Measurements from ENCODE around the gene TESK2. TPM values are rescaled to one million over a fixed set of nuclear protein-coding genes. Genes with fewer than 3 reads are reported as not detected.

Gene TESK2
- total RNA-seq, 1 donor from 2014 or later, result 14.9 TPM

GRCh38 chr1:45409276-45409675 is 81.7 kb downstream of the TESK2 start:
- Histone ChIP-seq H3F3A (ENCODE audit: low read depth) (no peaks in the 10 kb centered on the region), H3K9ac (no peak overlapping the region), H3K4me2 (no peak overlapping the region), H3K36me3 (no peaks in the 10 kb centered on the region), H3K27ac (no peak overlapping the region), H3K79me2 (ENCODE audit: low read depth) (no peaks in the 10 kb centered on the region), H3K9me3 (ENCODE audit: low read depth) (no peaks in the 10 kb centered on the region), H4K20me1 (ENCODE audit: low read depth) (no peaks in the 10 kb centered on the region), H3K4me1 (no peaks in the 10 kb centered on the region), H3K27me3 (no peaks in the 10 kb centered on the region), H2AFZ (replicated peaks) (no peak overlapping the region), H3K4me3 (no peak overlapping the region)
- no peak for DNase-seq (ENCODE audit: low spot score)
- H3K36me3 Mint-ChIP-seq, result no peaks in the 10 kb centered on the region
- H3K27ac Mint-ChIP-seq, result no peak overlapping the region
- no peaks in the 10 kb centered on the region for H3K4me1 Mint-ChIP-seq
- no peaks in the 10 kb centered on the region for H3K27me3 Mint-ChIP-seq (ENCODE audit: insufficient read depth, low read depth)
- no peak overlapping the region for H3K4me3 Mint-ChIP-seq
- H3K9me3 Mint-ChIP-seq, result no peaks in the 10 kb centered on the region
- TF ChIP-seq, protein P1, sequence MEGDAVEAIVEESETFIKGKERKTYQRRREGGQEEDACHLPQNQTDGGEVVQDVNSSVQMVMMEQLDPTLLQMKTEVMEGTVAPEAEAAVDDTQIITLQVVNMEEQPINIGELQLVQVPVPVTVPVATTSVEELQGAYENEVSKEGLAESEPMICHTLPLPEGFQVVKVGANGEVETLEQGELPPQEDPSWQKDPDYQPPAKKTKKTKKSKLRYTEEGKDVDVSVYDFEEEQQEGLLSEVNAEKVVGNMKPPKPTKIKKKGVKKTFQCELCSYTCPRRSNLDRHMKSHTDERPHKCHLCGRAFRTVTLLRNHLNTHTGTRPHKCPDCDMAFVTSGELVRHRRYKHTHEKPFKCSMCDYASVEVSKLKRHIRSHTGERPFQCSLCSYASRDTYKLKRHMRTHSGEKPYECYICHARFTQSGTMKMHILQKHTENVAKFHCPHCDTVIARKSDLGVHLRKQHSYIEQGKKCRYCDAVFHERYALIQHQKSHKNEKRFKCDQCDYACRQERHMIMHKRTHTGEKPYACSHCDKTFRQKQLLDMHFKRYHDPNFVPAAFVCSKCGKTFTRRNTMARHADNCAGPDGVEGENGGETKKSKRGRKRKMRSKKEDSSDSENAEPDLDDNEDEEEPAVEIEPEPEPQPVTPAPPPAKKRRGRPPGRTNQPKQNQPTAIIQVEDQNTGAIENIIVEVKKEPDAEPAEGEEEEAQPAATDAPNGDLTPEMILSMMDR (IDR thresholded peaks at IDR 0.05), result no peak
- no peak for TF ChIP-seq EZH2 (IDR thresholded peaks at IDR 0.05)
- TF ChIP-seq EZH2phosphoT487 (IDR thresholded peaks at IDR 0.05), result no peak

GRCh38 chr1:45407629-45408287 is 83.2 kb downstream of the TESK2 start:
- no peaks in the 10 kb centered on the region for H3K36me3 Mint-ChIP-seq
- H3K4me2 ChIP-seq, result no peak overlapping the region

GRCh38 chr1:45405636-45406035 is 85.3 kb downstream of the TESK2 start:
- Mint-ChIP-seq H3K27ac (no peak overlapping the region), H3K4me3 (no peak overlapping the region), H3K4me1 (no peaks in the 10 kb centered on the region), H3K27me3 (ENCODE audit: insufficient read depth, low read depth) (no peaks in the 10 kb centered on the region), H3K36me3 (no peaks in the 10 kb centered on the region), H3K9me3 (no peaks in the 10 kb centered on the region)
- Histone ChIP-seq H4K20me1 (ENCODE audit: low read depth) (no peaks in the 10 kb centered on the region), H3K36me3 (no peaks in the 10 kb centered on the region), H3K27ac (no peak overlapping the region), H3K4me2 (no peak overlapping the region), H3K27me3 (no peaks in the 10 kb centered on the region), H3K79me2 (ENCODE audit: low read depth) (no peaks in the 10 kb centered on the region), H3F3A (ENCODE audit: low read depth) (no peaks in the 10 kb centered on the region), H3K4me1 (no peaks in the 10 kb centered on the region), H3K9me3 (ENCODE audit: low read depth) (no peaks in the 10 kb centered on the region), H3K4me3 (no peak overlapping the region), H3K9ac (no peak overlapping the region), H2AFZ (replicated peaks) (no peak overlapping the region)
- DNase-seq (ENCODE audit: low spot score), result no peak
- no peak for TF ChIP-seq EZH2 (IDR thresholded peaks at IDR 0.05)
- no peak for TF ChIP-seq EZH2phosphoT487 (IDR thresholded peaks at IDR 0.05)
- TF ChIP-seq, protein P1 (IDR thresholded peaks at IDR 0.05), result no peak

More at GRCh38 chr1:45407629-45408287, 83.2 kb downstream of the TESK2 start:
- Histone ChIP-seq H3K4me1 (no peaks in the 10 kb centered on the region), H3K9ac (no peak overlapping the region), H3K36me3 (no peaks in the 10 kb centered on the region), H3K4me3 (no peak overlapping the region), H3K9me3 (ENCODE audit: low read depth) (no peaks in the 10 kb centered on the region), H4K20me1 (ENCODE audit: low read depth) (no peaks in the 10 kb centered on the region), H3K79me2 (ENCODE audit: low read depth) (no peaks in the 10 kb centered on the region), H3K27me3 (no peaks in the 10 kb centered on the region), H3K27ac (no peak overlapping the region), H2AFZ (replicated peaks) (no peak overlapping the region), H3F3A (ENCODE audit: low read depth) (no peaks in the 10 kb centered on the region)
- H3K4me1 Mint-ChIP-seq, result no peaks in the 10 kb centered on the region
- H3K4me3 Mint-ChIP-seq, result no peak overlapping the region
- no peaks in the 10 kb centered on the region for H3K27me3 Mint-ChIP-seq (ENCODE audit: insufficient read depth, low read depth)
- H3K9me3 Mint-ChIP-seq, result no peaks in the 10 kb centered on the region
- TF ChIP-seq EZH2 (IDR thresholded peaks at IDR 0.05), result no peak
- TF ChIP-seq, protein P1 (IDR thresholded peaks at IDR 0.05), result no peak
- TF ChIP-seq EZH2phosphoT487 (IDR thresholded peaks at IDR 0.05), result no peak
- DNase-seq (ENCODE audit: low spot score), result no peak
- H3K27ac Mint-ChIP-seq, result no peak overlapping the region
